Adipocyte (in vitro differentiated cells): Measurements from ENCODE around the gene POLR2L.

Source experiments
- DNase-seq: peaks from one replicate; pipeline ENCODE4 v3.0.0-alpha.2; 2015; ENCODE audit warnings: low read depth
- H3K27me3 ChIP-seq: replicated peaks from 2 replicates; pipeline ENCODE4 v1.7.0; 2013; ENCODE audit warnings: mild to moderate bottlenecking, low read length, moderate library complexity; ENCODE audit not compliant: control insufficient read depth, insufficient read depth
- H3K36me3 ChIP-seq: 2 replicates; pipeline ENCODE4 v1.7.0; 2013; ENCODE audit warnings: low read length, mild to moderate bottlenecking, moderate library complexity; ENCODE audit not compliant: control insufficient read depth, insufficient read depth, severe bottlenecking
- H3K4me1 ChIP-seq: 2 replicates; pipeline ENCODE4 v1.7.0; 2013; ENCODE audit warnings: mild to moderate bottlenecking, low read length, moderate library complexity; ENCODE audit not compliant: control insufficient read depth, insufficient read depth
- H3K4me3 ChIP-seq: 2 replicates; pipeline ENCODE4 v1.7.0; 2013; ENCODE audit warnings: mild to moderate bottlenecking, low read length, moderate library complexity
- H3K9ac ChIP-seq: 2 replicates; pipeline ENCODE4 v1.7.0; 2013; ENCODE audit warnings: mild to moderate bottlenecking, low read length, moderate library complexity
- H3K9me3 ChIP-seq: 2 replicates; pipeline ENCODE4 v1.7.0; 2013; ENCODE audit warnings: mild to moderate bottlenecking, low read length, moderate library complexity; ENCODE audit not compliant: control insufficient read depth

POLR2L gene

GRCh38 chr11:819943-820649 lies 22.2 kb downstream of the POLR2L start:
- Histone ChIP-seq H3K9ac (peak overlapping the region; percentile 99), H3K4me1 (peaks cover 32% of the 10 kb centered on the region), H3K9me3 (no peaks in the 10 kb centered on the region), H3K36me3 (peaks cover 51% of the 10 kb centered on the region), H3K4me3 (peak overlapping the region; percentile 94), H3K27me3 (no peaks in the 10 kb centered on the region)
- peak; percentile 80 for DNase-seq

- peak overlapping the region; percentile 94 for H3K4me3 ChIP-seq
These were observed 23.0 kb downstream of the POLR2L start for GRCh38 chr11:819129-819931.

GRCh38 chr11:818396-819128 lies 23.8 kb downstream of the POLR2L start, which contains the start of gene PNPLA2:
TSS of gene PNPLA2 (plus strand) at chr11:818914. CDS start at chr11:819719, 805 bp downstream.
- DNase-seq = peak; percentile 72
- Histone ChIP-seq H3K4me1 (peaks cover 36% of the 10 kb centered on the region), H3K36me3 (peaks cover 40% of the 10 kb centered on the region), H3K4me3 (peak within 1 kb of the TSS; percentile 94), H3K9me3 (no peaks in the 10 kb centered on the region), H3K27me3 (no peaks in the 10 kb centered on the region), H3K9ac (peak within 1 kb of the TSS; percentile 99)

More at GRCh38 chr11:819129-819931, 23.0 kb downstream of the POLR2L start:
- Histone ChIP-seq H3K4me1 (peaks cover 31% of the 10 kb centered on the region), H3K9me3 (no peaks in the 10 kb centered on the region), H3K9ac (peak overlapping the region; percentile 99), H3K27me3 (no peaks in the 10 kb centered on the region), H3K36me3 (peaks cover 43% of the 10 kb centered on the region)
- peak; percentile 97 for DNase-seq

GRCh38 chr11:816433-816779 lies 25.9 kb downstream of the POLR2L start:
- no peak overlapping the region for H3K4me3 ChIP-seq
- peaks cover 46% of the 10 kb centered on the region for H3K4me1 ChIP-seq
- no peaks in the 10 kb centered on the region for H3K27me3 ChIP-seq
- H3K36me3 ChIP-seq = peaks cover 40% of the 10 kb centered on the region
- no peaks in the 10 kb centered on the region for H3K9me3 ChIP-seq
- DNase-seq = no peak
- peak overlapping the region; percentile 32 for H3K9ac ChIP-seq

- H3K9me3 ChIP-seq = no peaks in the 10 kb centered on the region
- H3K4me1 ChIP-seq = peaks cover 46% of the 10 kb centered on the region
- H3K4me3 ChIP-seq = no peak overlapping the region
- H3K36me3 ChIP-seq = peaks cover 40% of the 10 kb centered on the region
- DNase-seq = no peak
- peak overlapping the region; percentile 65 for H3K9ac ChIP-seq
- H3K27me3 ChIP-seq = no peaks in the 10 kb centered on the region
These were observed 26.5 kb downstream of the POLR2L start for GRCh38 chr11:815675-816432.

GRCh38 chr11:813456-814096 lies 28.8 kb downstream of the POLR2L start:
- H3K9me3 ChIP-seq = no peaks in the 10 kb centered on the region
- no peak overlapping the region for H3K4me3 ChIP-seq
- H3K9ac ChIP-seq = peak overlapping the region; percentile 99
- H3K27me3 ChIP-seq = no peaks in the 10 kb centered on the region
- peaks cover 46% of the 10 kb centered on the region for H3K4me1 ChIP-seq
- no peak for DNase-seq
- H3K36me3 ChIP-seq = peaks cover 34% of the 10 kb centered on the region

- Histone ChIP-seq H3K9ac (peak overlapping the region; percentile 99), H3K4me1 (peaks cover 45% of the 10 kb centered on the region), H3K27me3 (no peaks in the 10 kb centered on the region), H3K9me3 (no peaks in the 10 kb centered on the region), H3K4me3 (peak overlapping the region; percentile 89), H3K36me3 (peaks cover 34% of the 10 kb centered on the region)
- no peak for DNase-seq
These were observed 29.3 kb downstream of the POLR2L start for GRCh38 chr11:813072-813455.

GRCh38 chr11:812390-812789 lies 29.9 kb downstream of the POLR2L start:
- DNase-seq = no peak
- H3K36me3 ChIP-seq = peaks cover 34% of the 10 kb centered on the region
- peak overlapping the region; percentile 89 for H3K4me3 ChIP-seq
- no peaks in the 10 kb centered on the region for H3K9me3 ChIP-seq
- H3K4me1 ChIP-seq = peaks cover 45% of the 10 kb centered on the region
- H3K27me3 ChIP-seq = no peaks in the 10 kb centered on the region
- peak overlapping the region; percentile 99 for H3K9ac ChIP-seq

GRCh38 chr11:811446-812245 lies 30.7 kb downstream of the POLR2L start:
- Histone ChIP-seq H3K9me3 (no peaks in the 10 kb centered on the region), H3K36me3 (peaks cover 34% of the 10 kb centered on the region), H3K27me3 (no peaks in the 10 kb centered on the region), H3K4me1 (peaks cover 45% of the 10 kb centered on the region), H3K9ac (peak overlapping the region; percentile 99), H3K4me3 (peak overlapping the region; percentile 89)
- peak; percentile 25 for DNase-seq
